Islet of Langerhans (tissue), 1 donor: ENCODE data around the gene ZRANB2.

Experiments
- FAIRE-seq: peaks from one replicate; lab custom pipeline; 2011; peaks lifted over from hg19 to GRCh38; lab: Jason Lieb, UNC

The ZRANB2 gene

DNA sequence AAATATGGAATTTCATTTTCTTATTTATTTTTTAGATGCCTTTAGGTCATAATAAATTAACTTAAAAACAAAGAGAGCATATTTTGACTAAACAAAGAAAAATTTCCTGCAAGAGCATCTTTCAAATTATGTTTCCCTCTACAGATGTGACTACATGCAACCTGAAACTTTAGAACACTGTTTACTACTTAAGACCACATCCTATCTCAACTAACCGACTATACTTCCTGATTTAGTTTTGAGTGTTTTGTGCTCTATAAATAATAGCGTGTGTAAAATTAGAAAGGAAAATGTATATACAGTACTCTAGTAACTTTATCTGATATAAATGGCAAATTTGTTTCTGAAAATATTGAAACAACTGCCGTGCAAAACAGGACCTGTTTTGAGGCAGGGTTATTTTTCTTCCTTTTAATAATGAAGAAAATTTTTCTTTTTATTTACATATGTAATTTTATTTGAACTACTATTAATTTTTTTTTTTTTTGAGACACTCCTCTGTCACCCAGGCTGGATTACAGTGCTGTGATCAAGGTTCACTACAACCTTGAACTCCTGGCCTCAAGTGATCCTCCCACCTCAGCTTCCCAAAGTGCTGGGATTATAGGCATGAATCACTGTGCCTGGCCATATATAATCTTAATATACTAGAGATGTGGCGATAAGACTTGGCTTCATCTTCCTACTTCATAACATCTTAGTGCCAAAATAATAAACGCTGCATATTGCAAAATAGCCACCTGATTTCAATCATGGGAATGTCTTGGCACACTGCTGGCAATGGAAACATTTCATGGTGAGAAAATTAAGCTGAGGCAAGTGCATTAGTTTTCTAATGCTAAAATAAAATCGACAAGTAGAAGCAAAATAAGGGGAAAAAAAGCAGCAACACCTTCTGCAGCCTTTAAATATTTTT, 12.3 kb downstream of the ZRANB2 start:
- FAIRE-seq = no peak

DNA sequence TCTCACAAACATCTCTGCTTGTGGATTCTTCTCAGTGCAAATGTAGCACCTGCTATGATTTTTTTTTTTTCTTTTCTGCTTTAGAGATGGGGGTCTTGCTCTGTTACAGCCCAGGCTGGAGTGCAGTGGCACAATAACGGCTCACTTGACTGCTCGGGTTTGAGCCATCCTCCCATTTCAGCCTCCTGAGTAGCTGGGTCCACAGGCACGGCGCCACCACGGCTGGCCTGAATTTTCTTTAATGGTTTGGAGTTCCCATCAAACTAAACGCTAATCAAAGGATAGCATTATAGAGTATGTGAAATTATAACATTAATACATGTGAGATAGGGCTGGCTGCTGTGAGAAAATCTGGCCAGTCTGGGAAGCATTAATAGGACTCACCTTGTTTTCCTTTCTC, 26.0 kb downstream of the ZRANB2 start:
- FAIRE-seq = no peak

DNA sequence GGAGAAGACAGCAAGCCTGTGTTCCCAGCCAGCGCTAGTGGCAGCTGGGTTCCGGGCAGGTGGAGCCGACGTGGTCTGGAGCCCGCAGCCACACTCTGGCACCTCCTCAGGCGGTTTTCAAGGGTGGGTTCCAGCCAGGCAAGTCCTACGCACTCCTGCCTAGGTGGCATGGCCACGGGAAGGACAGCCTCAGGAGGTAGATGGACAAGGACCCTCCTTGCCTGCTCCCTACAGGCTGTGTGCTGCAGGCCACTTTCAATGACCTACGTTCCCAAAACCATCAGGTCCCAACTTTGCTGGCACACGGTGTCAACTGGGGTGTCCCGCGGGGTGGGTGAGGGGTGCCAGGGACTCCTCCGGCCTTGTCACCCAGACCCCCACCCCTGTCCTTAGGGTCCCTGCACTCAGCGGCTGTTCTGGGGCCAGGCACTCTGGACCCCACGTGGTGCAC, 26.5 kb downstream of the ZRANB2 start:
- no peak for FAIRE-seq

DNA sequence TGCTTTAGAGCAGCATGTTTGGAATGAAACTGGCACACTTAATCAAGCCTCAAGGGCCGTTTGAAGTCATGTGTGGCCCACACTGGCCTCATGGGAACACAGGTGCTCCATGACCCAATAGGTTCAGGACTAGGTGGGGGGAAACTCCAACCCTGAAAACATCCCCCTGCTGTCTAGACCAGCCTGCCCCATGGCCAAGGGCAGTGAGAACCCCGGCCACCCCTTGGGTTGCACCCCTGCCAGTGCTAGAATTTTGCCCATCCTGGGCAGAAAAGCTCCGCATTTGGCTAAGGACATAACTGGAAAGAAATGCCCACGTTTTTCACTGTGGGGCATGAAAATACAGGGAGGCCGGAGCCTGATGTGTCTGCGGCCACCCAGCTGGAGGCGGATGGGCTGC, 27.1 kb downstream of the ZRANB2 start:
- no peak for FAIRE-seq

DNA sequence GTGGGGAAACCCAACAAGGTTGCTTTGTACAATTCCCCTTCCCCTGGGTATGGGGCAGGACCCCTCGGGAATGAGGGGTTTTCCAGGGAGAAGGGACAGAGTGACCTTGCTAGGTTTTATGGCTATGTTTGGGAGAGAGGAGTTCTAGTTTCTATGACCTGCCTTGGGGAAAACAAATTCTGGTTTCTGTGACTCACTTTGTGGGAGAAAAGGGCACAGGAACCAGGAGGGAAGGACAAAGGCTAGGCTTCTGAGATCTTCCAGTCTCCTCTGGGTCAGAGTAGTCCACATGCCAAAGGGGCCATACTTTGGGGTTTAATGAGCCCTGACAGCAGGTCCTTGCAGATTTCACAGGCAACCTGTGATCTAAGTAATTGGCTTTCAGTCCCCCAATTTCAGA, 27.7 kb downstream of the ZRANB2 start:
- no peak for FAIRE-seq

DNA sequence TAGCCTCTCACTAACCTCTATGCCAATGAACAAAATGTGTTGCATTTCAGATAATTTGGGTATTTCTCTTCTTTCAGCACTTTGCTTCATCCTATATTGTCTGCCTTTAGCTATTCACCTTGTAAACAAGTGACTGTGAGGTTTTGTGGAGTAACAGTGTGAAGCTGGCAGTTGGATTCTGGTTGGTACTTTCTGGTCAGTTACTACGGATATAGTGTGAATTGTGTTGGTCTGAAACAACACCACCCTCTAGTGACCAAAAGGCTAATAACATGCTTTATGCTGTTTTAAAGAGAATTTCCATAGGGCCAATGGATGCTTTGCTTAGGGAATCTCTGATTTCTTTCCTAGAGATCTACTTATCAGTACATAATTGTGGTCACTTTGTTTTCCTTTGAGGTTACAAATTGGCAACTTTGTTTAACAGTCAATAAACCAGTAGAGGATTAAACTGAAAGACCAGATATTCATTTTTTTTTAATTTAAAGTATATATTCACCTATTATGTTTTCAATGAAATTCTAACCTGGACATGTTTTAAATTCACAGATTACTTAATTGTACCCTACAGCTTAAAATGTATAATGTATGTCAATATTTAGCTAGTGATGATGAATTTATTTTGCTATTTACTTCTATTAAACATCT, 30.8 kb downstream of the ZRANB2 start:
- peak; percentile 96 for FAIRE-seq

DNA sequence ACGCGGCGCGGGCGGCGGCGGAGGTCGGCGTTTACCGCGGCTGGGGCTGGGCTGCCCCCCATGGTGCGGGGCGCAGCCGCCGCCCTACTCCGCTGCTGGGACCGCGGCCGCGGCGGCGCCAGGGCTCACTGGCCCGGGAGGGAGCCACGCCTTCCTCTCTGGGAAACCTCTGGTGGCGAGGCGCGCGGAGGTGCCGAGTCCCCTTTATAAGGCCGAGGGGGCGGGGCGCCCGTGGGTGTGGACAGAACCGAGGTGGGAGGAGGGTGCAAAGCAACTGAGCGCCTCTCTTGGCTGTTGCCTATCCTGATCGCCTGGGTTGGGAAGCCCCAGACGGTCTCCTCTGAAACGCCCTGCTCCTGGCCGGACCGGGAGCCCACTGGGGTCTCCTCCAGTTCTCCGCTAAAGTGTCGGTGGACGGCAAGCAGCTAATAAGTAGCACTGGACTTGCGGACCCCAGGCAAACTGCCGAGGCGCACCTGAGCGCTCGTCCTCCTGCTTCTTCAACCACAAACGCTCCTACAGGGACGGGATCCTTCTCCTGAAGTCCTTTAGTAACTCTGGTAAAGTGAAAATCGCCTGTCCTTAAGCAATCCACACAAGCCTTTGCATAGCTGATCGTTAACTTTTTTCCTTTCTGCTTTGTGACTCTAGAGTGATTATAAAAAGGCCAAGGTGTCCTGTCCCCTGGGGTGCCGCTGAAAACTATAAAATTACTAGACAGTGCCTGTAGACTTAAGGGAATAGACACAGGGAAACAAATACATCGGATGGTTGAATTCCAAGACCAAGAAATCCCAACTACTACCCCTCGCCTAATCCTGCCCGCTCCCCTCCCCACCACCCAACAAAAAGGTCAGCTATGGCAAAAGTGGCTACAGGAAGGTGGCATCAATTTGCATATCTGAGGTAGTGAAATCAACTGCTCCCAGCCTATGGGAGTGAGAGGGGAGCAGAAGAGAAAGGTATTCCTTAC, 32.9 kb downstream of the ZRANB2 start, which contains the start of gene PTGER3:
Gene PTGER3, minus strand, starts transcription at position 182 of the 973 bp plus-strand sequence. CDS start 239 bp downstream, outside the sequence.
- FAIRE-seq = no peak

DNA sequence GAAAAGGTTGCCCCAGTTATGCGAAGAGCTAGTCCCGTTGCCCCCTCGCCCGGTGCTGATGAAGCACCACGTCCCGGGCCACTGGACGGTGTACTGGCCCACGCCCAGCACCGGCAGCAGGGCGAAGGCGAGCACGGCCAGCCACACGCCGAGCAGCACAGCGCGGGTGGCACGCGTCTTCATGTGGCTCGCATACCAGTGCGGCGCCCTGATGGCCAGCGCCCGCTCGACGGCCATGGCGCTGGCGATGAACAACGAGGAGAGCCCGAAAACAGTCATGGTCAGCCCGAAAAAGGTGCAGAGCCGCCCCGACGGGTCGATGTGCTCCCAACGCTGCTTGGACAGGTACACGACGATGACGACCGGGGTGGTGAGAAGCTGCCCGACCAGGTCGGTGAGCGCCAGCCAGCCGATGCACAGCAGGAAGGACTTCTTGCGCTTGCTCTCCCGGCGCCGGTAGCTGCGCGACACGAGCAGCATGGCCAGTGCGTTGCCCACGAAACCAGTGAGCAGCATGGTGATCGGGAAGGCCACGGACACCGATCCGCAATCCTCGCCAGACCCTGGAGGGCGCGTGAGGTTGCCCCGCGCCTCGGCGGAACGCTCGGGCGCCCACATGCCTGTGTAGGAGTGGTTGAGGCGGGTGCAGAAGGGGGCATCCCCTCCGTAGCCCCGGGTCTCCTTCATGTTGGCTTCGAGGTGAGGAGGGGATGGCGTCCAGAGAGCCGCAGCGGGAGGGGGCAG, 33.8 kb downstream of the ZRANB2 start:
- FAIRE-seq = no peak

DNA sequence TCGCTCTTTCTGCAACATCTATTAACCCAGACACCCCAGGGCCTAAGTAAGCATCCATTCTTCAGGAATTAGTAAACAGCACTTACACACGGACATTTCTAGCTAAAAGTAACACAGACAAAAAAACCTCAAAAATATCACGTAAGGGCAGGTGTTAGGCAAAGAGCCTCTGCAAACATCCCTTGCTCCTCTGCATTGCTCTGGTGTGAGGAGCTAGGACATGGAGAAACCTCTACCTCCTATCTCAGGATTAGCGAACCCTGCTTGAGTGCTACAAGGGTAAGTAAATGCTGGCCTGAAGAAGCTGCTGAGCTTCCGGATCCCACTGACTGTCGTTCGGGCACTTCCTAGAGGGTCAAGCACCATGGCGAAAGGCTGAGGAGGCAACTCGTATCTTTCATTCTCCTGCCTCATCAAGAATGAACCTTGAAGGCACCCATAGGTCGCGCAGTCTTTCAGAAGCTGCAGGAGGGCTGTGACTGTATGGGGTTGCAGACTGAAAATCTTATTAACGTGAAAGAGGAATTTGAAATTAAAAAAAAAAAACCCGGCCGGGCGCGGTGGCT, 35.3 kb downstream of the ZRANB2 start:
- FAIRE-seq = no peak

DNA sequence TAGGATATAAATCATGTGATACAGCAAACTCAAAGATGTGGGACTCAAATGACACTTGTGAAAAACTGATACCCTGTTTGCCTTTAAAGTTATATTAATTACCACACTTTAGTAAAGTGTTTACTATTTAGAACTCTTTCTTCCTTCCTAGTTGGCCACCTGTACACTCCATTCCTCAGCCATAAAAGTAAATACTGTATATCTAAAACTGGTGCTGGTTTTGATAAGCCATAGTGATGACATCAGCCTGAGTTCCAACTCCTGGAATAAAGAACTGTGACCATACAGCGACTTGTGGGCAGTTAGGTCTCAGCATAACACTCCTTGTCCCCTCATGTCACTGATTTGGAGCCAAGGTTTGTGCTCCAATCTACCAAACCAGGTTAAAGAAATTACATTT, 36.0 kb downstream of the ZRANB2 start:
- no peak for FAIRE-seq

DNA sequence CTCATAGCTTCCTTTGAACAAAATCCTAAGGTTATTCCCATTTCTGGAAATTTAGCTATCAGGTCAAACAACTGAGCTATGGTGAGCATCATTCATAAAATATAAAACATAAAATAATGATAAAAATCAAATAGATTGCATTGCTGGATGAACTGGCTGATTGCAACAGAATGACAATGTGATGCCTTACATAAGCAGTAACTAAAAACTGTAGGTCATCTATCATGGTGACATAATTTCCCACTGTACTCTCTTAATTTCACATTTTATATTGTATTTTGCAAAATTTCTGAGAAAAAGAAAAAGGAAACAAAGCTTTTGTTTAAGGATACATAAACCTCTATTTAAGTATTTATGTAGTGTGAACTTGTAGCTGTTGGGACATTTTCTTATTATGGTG, 37.8 kb downstream of the ZRANB2 start:
- no peak for FAIRE-seq

DNA sequence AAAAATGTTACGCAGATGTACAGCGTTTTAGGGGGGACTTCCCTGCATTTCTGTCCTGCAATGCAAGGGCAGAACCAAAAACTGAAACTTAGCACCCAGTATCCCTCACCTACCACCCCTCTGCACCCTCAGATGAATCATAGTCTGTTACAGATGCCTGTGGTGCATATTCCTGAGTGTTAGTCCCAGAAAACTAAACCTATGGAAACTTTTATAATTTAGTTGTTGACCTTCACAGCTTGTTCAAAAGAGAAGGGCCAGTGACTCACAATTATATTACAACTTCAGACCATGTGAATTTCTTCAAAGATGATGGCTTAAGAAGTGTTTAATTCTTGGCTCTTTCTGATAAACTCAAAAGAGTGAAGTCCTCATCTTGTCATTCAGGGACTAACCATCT, 39.0 kb downstream of the ZRANB2 start:
- no peak for FAIRE-seq

DNA sequence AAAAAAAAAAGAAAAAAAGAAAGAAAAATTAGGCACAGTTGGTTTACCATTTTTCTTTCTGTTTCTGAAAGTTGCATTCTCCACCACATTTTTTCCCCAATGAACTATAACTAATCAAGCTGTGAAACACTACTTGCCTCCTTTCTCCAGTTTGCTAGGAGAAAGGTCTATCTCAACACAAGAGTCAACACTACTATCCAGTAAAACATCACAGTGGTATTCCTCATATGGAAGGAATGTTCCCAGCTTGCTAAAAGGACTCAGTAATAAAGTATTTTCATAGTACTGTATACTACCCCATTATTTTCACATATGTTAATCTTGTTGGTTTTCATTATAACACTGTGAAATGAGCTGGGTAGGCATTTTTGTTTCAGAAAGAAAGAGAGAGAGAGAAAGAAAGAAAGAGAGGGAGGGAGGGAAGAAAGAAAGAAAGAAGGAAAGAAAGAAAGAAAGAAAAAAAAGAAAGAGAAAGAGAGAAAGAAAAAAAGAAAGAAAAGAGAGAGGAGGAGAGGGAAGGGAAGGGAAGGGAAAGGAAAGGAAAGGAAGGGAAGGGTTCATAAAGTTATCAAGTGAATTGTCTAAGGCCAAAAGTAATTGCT, 41.1 kb downstream of the ZRANB2 start:
- FAIRE-seq = no peak

DNA sequence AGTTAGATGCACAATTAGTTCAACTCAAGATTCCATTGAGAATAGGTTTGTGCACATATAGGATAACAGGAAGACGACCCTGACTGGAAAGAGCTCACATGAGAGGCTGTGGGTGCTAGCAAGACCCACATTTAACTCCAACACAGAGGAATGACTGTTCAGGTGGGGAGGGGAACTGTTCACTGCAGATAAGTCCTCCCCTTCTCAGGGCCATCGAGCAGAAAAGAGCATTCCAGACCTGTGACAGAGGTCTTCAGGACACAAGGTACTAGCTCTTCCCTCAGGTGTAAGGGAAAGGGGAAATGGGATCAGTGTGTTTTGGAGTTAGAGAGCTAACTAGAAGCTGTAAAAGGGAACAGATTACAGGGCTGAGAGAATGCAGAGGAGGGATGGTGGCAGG, 41.9 kb downstream of the ZRANB2 start:
- no peak for FAIRE-seq

DNA sequence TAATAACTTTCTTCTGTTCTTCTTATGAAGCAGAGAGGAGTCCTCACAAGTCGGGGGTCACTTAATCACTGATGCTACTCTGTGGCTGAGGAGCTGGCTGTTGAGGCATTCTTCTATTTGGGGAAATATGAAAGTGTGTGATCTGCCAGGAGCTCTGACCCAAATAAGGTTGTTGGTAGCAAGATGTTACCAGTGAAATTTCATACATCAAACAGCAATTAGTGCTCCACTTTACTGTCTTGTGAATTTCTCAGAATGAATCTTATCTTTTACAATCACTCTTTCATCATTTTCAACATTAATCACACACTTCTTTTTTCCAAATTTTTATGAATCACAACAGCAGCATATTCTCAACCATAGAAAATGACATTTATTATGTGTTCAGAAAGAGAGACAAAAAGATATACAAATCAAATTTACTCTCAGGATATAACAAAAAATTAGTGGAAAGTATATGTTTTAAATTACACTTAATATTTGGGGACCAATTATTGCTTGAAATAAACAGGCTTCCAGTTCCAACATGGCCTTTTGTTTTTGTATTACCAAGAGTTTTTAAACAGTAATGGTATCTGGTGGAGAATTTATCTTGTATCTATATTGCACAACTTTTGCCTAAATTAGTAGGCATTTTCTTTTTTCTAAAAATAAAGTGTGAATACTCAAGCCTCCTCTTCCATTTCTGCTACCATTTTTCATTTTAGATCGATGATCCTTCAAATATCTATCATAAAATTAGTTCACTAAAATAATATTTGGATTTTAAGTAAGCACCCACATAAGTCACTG, 42.8 kb downstream of the ZRANB2 start:
- FAIRE-seq = no peak

DNA sequence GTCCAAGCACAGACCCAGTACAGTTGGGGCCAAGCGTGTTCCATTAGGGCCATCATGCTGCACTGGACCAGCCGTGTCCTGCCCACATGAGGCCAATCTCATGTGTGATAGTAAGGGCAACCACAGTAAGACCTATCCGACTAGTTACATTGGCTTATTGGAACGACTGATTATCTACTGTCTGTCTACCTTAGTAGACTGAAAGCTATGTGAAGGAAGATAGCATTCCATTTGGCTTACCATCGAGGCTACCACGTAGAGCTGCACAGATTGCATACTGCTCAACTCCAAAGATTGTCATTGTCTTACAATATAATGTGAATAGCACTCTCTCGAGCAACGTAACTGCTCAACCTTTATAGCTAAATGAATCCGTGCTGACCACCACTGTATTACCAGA, 43.8 kb downstream of the ZRANB2 start:
- FAIRE-seq = no peak

DNA sequence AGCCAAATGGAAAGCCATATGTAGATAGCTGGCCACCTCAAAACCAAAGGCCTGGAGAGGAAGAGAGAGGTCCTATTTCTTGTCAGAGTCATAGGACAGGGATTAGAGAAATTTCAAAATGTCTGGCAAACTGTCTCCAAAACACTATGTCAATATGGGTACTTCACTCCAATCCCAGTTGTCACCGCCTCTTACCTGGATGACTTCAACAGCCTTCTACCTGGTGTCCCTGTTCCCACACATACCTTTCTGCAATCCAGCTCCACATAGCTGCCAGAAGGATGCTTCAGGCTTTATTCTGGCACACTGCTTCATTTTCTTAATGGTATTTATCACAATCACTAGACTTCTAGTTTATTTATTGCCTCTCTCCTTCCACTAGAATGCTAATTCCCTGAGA, 47.7 kb downstream of the ZRANB2 start:
- FAIRE-seq = no peak

DNA sequence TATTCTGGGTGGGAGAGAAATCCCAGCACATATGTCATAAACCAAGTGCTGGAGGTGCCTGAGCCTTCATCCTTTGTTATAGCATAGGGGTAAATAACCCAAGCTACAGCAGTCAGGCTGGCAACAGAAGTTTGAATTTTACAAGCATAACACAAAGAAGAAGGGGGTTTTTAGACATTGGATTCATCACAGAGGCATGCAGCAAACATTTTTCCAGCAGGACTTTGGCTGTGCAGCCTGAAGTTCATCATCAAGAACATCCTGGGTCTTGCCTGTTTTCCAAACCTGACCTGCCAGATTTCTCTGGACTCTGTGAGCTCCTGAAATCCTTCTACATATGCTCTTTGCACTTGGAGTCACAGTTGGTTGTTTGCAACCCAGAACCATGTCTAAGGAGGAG, 49.4 kb downstream of the ZRANB2 start:
- no peak for FAIRE-seq

DNA sequence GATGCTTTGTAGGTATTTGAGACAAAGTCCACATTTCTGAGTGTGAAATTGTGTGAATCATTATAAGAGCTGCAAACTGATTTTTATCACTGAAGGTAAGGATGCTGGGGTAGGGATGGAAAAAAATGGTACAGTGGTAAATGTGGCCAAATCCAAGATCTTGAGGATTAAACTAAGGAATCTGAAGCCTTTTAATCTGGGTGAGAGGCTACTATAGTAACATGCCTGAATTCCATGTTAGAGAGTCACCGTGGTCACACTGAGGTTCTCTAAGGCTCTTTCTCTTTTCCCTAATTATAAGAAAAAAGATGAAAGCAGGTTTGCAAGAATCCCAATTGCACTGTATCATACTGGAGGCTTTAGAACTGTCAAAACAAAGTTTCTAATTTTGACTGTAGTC, 50.8 kb downstream of the ZRANB2 start:
- FAIRE-seq = no peak

DNA sequence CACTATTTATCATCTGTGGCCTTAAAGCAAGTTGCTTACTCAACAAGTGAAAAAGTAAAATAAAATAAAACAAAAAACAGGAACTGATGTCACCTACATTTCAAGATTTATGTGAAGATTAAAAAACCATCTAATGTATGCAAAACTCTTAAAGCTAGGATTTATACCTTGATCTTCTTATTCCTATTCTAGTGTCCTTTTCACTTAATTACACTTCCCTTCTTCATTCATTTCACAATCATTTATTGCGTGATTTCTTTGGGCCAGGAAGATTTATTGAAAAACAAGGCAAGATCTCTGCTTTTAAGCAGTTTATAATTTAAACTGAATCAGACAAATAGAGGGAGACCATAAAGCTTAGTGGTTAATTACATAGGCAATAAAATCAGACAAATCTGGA, 51.9 kb downstream of the ZRANB2 start:
- no peak for FAIRE-seq
